CD4-positive, alpha-beta T cell (primary cell): ENCODE data around the gene NACC2. TPM values are rescaled to one million over a fixed set of nuclear protein-coding genes. Genes with fewer than 3 reads are reported as not detected.

Source experiments
- ATAC-seq: fragments of 200-7000 bp; cut with Tn5 transposase; one replicate; pipeline ENCODE4 v1.10.0; 2022; ENCODE audit warnings: mild to moderate bottlenecking; ENCODE audit not compliant: poor library complexity
- CTCF ChIA-PET: fragments of 350-600 bp; sonication (Branson Sonifier 250); formaldehyde crosslinking; loops from one replicate; lab custom pipeline; 2021; ENCODE audit warnings: antibody characterized with exemption, inconsistent platforms; lab: Charles Lee
- POLR2A ChIA-PET: fragments of 350-600 bp; sonication (Branson Sonifier 250); formaldehyde crosslinking; loops from one replicate; lab custom pipeline; 2021; ENCODE audit warnings: antibody characterized with exemption, inconsistent platforms; lab: Charles Lee
- DNase-seq, 14 experiments: peaks; one replicate each; pipeline ENCODE4 v3.0.0-alpha.2; 2013 to 2020; ENCODE audit warnings: mixed read lengths in 2 of 14
- H3K27ac ChIP-seq, 2 donors: one replicate each; pipeline versions ENCODE4 v1.5.1 to v1.7.0; 2013; ENCODE audit warnings: low read length in 2 of 2, low read depth in 1 of 2, mild to moderate bottlenecking in 1 of 2
- H3K27me3 ChIP-seq, 2 experiments: 1 replicate in 1 of 2; 2 replicates in 1 of 2; pipeline versions ENCODE4 v1.6.1 to v1.7.0; 2013; ENCODE audit warnings: low read length in 2 of 2, control low read depth in 1 of 2, mild to moderate bottlenecking in 1 of 2, moderate library complexity in 1 of 2; ENCODE audit not compliant: insufficient read depth in 2 of 2, control insufficient read depth in 1 of 2
- H3K36me3 ChIP-seq: one replicate; pipeline ENCODE4 v1.6.1; 2013; ENCODE audit warnings: low read length, control low read depth; ENCODE audit not compliant: insufficient read depth
- H3K4me1 ChIP-seq: one replicate; pipeline ENCODE4 v1.6.1; 2013; ENCODE audit warnings: low read length, control low read depth; ENCODE audit not compliant: insufficient read depth
- H3K4me3 ChIP-seq: one replicate; pipeline ENCODE4 v1.5.1; 2013; ENCODE audit warnings: mild to moderate bottlenecking, low read length, moderate library complexity
- H3K9me3 ChIP-seq, 2 experiments: 1 replicate in 1 of 2; 2 replicates in 1 of 2; pipeline versions ENCODE4 v1.6.1 to v1.7.0; 2013; ENCODE audit warnings: low read length in 2 of 2, mild to moderate bottlenecking in 2 of 2, control low read depth in 1 of 2, moderate library complexity in 1 of 2; ENCODE audit not compliant: control insufficient read depth in 1 of 2, insufficient read depth in 1 of 2
- H3K27ac Mint-ChIP-seq: one replicate; pipeline ENCODE4 v1.8.0; 2020; ENCODE audit warnings: mixed read lengths
- H3K27me3 Mint-ChIP-seq: one replicate; pipeline ENCODE4 v1.8.0; 2021; ENCODE audit warnings: mixed read lengths
- H3K36me3 Mint-ChIP-seq: one replicate; pipeline ENCODE4 v1.8.0; 2021; ENCODE audit warnings: low read depth, mixed read lengths
- H3K4me1 Mint-ChIP-seq: one replicate; pipeline ENCODE4 v1.8.0; 2021; ENCODE audit warnings: low read depth, mixed read lengths
- H3K4me3 Mint-ChIP-seq: one replicate; pipeline ENCODE4 v1.8.0; 2020; ENCODE audit warnings: mild to moderate bottlenecking, mixed read lengths
- H3K9me3 Mint-ChIP-seq: one replicate; pipeline ENCODE4 v1.8.0; 2020; ENCODE audit warnings: mixed read lengths
- intact Hi-C, 2 experiments: fragments of 100-400 bp; cut with DNase I in 1 of 2; cut with micrococcal nuclease in 1 of 2; formaldehyde crosslinking; loops; one replicate each; pipeline versions ENCODE4 v1.15.1 to v1.9.0; 2023 to 2025; cut with DNase I, micrococcal nuclease
- total RNA-seq, 174 experiments: library from RNA in 2 of 174; stranded (reverse) in 2 of 174; gene quantifications; one replicate each; pipeline ENCODE4 v1.2.3 and lab custom pipeline; 2021 to 2026
- TF ChIP-seq, protein P1 (sequence below): fragments of 200-600 bp; IDR thresholded peaks from one replicate; pipeline ENCODE4 v1.8.0; 2022; ENCODE audit warnings: antibody characterized with exemption, mild to moderate bottlenecking

NACC2 gene
- total RNA-seq, 2 experiments from 2014 or later = 2.1 to 2.7 TPM

DNA sequence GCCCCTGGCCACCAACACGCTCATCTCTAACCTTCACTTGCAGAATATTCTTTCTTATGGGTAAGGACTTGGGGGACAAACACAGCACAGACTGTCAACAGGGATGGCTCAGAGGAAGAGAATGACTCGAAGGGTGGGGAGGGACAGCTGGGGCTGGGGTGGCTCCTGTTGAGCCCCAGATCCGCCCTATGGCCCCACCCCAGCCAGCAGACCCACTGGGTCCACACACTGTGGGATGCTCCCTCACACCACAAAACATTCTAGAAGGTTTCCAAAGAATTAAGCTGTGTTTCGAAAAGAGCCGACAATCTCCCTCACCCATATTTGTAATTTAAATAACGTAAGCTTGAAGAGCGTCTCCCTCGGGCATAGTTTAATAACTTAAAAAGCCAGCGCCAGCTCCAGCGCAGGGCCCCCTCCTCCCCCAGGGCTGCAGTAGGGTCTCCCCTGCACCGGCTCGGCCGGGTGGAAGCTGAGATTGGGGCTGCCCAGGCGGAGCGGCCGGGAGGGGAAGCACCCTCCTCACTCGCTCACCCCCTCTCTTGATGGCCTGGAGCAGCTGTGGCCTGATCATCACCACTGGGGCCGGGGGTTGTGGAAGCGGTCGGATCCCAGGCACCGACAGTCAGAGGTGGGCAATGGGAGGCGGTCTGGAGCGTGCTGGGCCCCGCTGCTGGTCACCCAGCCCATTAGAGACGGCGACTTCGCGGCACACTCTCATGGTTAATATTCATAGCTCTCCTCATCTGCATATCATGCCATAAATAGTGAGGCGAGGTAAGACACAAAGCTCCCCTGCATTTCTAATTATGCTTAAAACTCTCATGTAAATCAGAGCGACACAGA, 37.6 kb downstream of the NACC2 start:
- Mint-ChIP-seq H3K27ac (no peak overlapping the region), H3K36me3 (peaks cover 3% of the 10 kb centered on the region), H3K4me3 (no peak overlapping the region), H3K27me3 (peaks cover 15% of the 10 kb centered on the region), H3K4me1 (peaks cover 10% of the 10 kb centered on the region), H3K9me3 (no peaks in the 10 kb centered on the region)
- H3K27ac ChIP-seq = no peak overlapping the region
- H3K36me3 ChIP-seq = peaks cover under 1% of the 10 kb centered on the region
- peaks cover 13 to 14% of the 10 kb centered on the region in 2 experiments for H3K27me3 ChIP-seq
- POLR2A ChIA-PET = no interaction called here
- DNase-seq (no peak), ATAC-seq (no peak)
- peaks cover 41% of the 10 kb centered on the region for H3K4me1 ChIP-seq
- CTCF ChIA-PET = no interaction called here
- H3K9me3 ChIP-seq = peaks cover 0 to 10% of the 10 kb centered on the region in 2 experiments
- TF ChIP-seq, protein P1, sequence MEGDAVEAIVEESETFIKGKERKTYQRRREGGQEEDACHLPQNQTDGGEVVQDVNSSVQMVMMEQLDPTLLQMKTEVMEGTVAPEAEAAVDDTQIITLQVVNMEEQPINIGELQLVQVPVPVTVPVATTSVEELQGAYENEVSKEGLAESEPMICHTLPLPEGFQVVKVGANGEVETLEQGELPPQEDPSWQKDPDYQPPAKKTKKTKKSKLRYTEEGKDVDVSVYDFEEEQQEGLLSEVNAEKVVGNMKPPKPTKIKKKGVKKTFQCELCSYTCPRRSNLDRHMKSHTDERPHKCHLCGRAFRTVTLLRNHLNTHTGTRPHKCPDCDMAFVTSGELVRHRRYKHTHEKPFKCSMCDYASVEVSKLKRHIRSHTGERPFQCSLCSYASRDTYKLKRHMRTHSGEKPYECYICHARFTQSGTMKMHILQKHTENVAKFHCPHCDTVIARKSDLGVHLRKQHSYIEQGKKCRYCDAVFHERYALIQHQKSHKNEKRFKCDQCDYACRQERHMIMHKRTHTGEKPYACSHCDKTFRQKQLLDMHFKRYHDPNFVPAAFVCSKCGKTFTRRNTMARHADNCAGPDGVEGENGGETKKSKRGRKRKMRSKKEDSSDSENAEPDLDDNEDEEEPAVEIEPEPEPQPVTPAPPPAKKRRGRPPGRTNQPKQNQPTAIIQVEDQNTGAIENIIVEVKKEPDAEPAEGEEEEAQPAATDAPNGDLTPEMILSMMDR = no peak
- H3K4me3 ChIP-seq = no peak overlapping the region
- intact Hi-C loops = no loop called here

DNA sequence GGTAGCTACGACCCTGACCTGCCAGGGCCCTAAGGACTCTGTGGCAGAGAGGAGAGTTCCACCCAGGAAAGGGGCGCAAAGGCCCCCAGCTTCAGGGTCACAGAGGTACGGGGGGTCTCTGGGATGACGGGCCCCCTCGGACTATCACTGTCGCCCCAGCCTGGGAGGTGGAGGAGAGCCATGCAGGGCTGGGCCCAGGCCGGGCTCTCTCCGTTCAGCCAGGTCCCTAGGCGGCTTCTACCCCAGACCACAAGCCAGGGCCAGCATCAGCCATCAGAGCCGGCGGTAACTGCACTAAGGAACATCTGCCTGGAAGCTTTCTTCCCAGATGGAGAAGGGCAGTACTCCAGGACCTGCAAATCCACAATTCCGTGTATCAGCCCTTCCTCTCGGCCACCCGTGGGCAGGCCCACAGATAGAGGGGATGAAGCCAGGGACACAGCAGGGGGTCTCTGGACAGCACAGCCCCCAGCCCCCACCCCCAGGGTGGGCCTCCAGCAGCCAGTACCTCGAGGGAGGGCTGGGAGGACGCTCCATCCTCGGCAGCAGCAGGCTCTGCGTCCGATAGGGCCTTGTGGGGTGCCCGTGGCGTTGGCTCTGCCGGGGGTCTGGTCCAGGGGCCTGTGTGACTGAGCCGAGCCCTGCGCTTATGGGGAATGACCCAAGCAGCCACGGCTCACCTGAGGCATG, 38.4 kb downstream of the NACC2 start:
- peaks cover 15% of the 10 kb centered on the region for H3K4me1 Mint-ChIP-seq
- peaks cover 22% of the 10 kb centered on the region for H3K27me3 Mint-ChIP-seq
- TF ChIP-seq, protein P1 = no peak
- CTCF ChIA-PET = no interaction called here
- H3K27ac Mint-ChIP-seq = no peak overlapping the region
- no peaks in the 10 kb centered on the region for H3K9me3 Mint-ChIP-seq
- Histone ChIP-seq H3K4me3 (no peak overlapping the region), H3K27ac (no peak overlapping the region), H3K9me3 (peaks cover 0 to 12% of the 10 kb centered on the region in 2 experiments), H3K36me3 (no peaks in the 10 kb centered on the region), H3K4me1 (peaks cover 49% of the 10 kb centered on the region), H3K27me3 (peaks cover 18 to 20% of the 10 kb centered on the region in 2 experiments)
- H3K36me3 Mint-ChIP-seq = no peaks in the 10 kb centered on the region
- H3K4me3 Mint-ChIP-seq = no peak overlapping the region
- ATAC-seq (no peak), DNase-seq (no peak)
- POLR2A ChIA-PET = no interaction called here
- intact Hi-C loops = no loop called here

DNA sequence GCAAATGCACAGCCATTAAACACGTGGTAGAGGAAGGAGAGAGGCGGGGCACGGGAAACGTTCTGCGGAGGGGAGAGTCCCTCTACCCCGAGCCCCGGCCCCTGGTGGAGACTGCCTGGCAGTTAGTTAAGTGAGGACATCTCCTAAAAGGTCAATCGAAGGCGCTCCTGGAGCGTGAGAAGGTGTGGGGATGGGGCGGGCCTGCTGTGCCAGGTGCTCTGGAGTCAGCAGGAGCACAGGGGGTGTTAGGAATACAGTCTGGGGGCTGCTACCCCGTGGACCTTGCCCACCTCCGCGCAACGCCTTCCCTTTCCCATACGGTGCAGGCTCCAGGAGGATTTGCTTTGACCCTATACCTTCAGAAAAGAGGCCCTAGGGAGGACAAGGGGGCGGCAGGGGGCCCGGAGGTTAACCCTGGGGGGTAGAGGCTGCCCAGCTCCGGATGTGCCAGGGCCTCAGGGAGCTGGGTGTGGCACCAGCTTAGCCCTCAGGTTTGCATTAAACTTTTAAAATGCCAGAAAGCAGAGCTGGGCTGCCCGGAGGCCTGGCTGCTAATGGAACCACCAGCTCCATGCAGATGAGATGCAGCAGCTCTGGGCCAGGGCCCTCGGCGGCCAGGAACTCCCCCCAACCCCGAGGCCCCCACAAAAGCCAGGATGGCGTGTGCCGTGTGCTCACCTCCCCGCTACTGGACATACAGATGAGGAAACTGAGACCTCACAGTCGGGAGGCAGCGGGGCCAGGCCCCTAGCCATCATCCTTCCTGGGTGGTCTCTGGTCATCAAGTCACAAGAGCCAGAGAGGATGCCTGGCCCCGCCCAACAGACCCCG, 39.2 kb downstream of the NACC2 start:
- ChIA-PET POLR2A (no interaction called here), CTCF (no interaction called here)
- peak in 2 of 14 experiments; percentile 24 to 27 for DNase-seq
- Histone ChIP-seq H3K9me3 (peaks cover 0 to 6% of the 10 kb centered on the region in 2 experiments), H3K4me3 (no peak overlapping the region), H3K36me3 (no peaks in the 10 kb centered on the region), H3K27me3 (peaks cover 18 to 20% of the 10 kb centered on the region in 2 experiments), H3K27ac (no peak overlapping the region), H3K4me1 (peaks cover 55% of the 10 kb centered on the region)
- TF ChIP-seq, protein P1 = no peak
- Mint-ChIP-seq H3K4me1 (peaks cover 15% of the 10 kb centered on the region), H3K27me3 (peaks cover 22% of the 10 kb centered on the region), H3K27ac (no peak overlapping the region), H3K36me3 (no peaks in the 10 kb centered on the region), H3K9me3 (no peaks in the 10 kb centered on the region), H3K4me3 (no peak overlapping the region)
- intact Hi-C loops = no loop called here
- ATAC-seq = no peak
